ENCODE measurements around the gene POLD1.

Gene POLD1

DNA sequence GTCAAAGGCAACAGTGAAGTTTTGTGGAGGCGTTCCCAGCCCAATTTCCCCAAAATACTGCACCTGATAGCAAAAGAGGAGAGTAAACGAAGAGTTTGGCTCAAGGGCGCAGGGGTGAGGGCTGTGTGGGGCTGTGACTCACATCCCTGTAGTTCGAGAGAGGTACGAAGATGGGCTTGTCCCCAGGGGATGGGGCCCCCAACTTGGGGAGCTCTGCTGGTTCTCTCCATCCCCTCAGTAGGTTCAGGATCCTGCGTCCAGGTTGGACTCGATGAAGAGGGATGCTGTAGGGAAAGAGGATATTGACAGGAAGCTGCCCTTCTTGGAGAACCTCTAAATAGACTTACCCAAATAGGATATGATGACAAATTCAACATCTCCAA lies 22.1 kb upstream of the POLD1 start:
- TF ChIP-seq, protein P1, sequence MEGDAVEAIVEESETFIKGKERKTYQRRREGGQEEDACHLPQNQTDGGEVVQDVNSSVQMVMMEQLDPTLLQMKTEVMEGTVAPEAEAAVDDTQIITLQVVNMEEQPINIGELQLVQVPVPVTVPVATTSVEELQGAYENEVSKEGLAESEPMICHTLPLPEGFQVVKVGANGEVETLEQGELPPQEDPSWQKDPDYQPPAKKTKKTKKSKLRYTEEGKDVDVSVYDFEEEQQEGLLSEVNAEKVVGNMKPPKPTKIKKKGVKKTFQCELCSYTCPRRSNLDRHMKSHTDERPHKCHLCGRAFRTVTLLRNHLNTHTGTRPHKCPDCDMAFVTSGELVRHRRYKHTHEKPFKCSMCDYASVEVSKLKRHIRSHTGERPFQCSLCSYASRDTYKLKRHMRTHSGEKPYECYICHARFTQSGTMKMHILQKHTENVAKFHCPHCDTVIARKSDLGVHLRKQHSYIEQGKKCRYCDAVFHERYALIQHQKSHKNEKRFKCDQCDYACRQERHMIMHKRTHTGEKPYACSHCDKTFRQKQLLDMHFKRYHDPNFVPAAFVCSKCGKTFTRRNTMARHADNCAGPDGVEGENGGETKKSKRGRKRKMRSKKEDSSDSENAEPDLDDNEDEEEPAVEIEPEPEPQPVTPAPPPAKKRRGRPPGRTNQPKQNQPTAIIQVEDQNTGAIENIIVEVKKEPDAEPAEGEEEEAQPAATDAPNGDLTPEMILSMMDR (conservative IDR thresholded peaks at IDR 0.05) = no peak
- H3K27ac ChIP-seq = no peak overlapping the region

DNA sequence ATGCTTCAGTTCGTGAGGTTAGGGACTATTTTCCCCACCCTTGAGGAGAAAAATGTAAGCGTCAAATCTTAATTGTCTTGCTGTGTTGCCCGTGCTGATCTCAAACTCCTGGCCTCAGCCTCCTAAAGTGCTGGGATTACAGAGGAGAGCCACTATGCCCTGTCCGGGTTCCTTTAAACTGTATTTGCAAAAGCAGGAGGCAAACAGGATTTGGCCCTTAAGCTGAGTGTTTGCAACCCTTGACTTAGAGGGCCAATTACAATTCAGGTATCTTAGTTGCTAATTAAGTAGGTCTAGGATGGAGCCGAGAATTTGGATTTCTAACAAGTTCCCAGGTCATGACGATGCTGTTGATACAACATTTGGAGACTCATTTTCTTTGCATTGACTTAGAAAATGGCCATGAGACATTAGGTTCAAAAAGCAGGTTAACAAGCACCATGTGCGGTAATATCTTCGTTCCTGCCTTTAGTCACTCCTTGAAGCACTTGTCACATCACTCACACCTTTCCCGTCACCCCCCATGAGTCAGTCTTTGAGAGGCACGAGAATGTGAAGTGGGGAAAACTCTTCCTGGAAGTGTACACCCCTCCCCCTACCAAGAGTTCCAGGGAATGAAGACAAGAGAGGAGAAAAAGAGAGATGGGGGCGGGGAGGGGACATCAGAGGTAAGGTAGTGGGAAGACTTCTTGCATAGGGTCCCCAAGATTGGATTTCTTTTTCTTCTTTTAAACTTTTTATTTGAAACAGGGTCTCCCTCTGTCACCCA lies 21.3 kb upstream of the POLD1 start:
- no peak overlapping the region for H3K27ac ChIP-seq
- TF ChIP-seq, protein P1 (conservative IDR thresholded peaks at IDR 0.05) = no peak

DNA sequence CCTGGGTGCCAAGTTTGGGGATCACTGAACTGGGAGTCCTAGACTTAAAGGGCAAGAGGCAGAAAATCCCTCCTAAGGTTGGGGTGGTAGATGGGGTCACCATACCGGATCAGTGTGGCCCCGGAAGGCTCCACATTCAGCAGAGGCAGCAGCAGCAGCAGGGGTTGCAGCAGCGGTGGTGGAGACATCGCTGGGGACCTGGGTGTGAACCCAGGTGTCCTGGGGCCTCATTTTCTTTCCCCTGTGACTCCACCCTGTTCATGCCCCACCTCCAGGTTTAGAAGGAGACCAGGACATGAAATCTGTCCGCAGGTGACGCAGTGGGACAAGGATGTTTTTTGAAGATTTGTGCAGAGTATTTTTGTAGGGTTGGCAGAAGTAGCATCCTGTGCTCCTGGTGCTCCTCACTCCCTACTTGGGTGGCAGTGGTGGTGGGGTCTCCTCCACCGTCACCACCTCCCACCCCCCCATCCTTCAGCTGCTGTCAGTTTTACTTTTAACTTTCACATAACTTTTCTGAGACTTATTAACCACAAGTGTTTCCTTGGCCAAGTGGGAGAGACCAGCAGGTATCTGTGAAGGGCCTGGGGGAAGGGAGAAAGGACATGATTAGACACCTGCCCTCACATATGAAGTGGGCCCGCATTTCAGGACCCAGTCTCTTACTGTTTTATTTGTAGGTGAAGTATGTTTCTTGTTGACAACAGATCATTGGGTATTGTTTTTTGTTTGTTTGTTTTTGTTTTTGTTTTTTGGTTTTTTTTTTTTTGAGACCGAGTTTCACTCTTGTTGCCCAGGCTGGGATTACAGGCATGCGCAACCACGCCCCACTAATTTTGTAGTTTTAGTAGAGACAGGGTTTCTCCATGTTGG lies 18.5 kb upstream of the POLD1 start, which contains the start of gene NAPSA:
Gene NAPSA (minus strand): TSS at position 206 of the 873 bp plus-strand sequence. CDS start 18 bp downstream, at position 188.
- H3K27ac ChIP-seq = no peak within 1 kb of the TSS
- TF ChIP-seq, protein P1 (conservative IDR thresholded peaks at IDR 0.05) = no peak

DNA sequence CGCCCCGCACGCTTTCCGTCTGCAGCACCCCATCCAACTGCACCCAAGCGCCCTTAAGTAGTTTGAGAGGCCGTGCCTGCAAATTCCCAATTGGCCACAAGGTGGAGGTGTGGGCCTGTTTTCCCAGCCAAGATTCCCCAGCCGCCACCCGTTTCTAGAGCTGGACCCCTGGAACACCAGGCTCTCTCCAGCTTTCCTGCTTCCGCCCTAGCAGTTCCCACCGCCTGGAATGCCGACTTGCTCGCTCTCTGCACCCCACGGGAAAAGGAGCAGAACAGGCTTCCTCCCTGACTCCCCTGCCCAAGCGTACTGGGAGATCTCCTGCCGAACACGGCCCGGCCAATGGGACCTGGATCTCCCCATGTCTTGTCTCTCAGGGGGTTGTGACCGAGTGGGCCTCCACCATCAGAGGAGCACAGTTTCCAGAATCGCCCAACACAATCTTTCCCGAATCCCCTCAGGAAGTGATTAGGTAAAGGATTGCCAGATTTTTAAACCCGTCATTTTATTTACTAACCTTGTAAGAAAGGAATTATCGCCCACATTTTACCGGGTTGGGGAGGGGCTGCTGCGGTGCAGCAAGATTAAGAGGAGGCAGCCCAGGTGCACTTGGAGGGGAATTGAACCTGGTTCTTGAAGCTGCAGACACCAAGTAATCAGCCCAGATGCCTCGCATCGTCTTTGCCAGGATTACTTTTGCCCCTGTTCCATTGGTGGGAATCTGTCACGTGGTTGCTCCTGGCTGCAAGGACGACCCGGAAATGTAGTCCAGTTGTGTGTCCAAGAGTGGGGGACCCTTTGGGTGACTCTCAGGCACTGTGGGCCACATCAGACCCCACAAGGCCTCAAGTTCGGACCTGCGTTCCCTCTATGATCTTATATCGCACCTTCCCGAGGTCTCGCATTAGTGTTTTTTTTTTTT lies 15.2 kb upstream of the POLD1 start:
- peak overlapping the region; percentile 69; the same call in 1 of the 2 replicates for H3K27ac ChIP-seq
- TF ChIP-seq, protein P1 (conservative IDR thresholded peaks at IDR 0.05) = peak; percentile 94

DNA sequence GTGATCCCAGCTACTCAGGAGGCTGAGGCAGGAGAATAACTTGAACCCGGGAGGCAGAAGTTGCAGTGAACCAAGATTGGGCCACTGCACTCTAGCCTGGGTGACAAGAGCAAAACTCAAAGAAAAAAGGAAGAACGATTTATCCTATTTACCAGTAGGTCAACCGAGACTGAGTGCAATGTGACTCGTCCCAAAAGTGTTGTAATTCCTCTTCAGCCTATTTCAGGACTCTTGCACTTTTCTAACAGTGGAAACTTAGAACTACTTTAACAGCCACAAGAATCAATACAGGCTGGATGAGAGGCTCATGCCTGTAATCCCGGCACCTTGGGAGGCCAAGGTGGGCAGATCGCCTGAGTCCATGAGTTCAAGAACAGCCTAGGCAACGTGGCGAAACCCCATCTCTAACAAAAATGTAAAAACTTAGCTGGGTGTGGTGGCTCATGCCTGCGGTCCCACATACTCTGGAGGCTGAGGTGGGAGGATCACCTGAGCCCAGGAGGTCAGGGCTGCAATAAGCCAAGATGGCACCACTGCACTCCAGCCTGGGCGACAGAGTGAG lies 12.2 kb upstream of the POLD1 start:
- TF ChIP-seq, protein P1 (conservative IDR thresholded peaks at IDR 0.05) = no peak
- H3K27ac ChIP-seq = no peak overlapping the region

DNA sequence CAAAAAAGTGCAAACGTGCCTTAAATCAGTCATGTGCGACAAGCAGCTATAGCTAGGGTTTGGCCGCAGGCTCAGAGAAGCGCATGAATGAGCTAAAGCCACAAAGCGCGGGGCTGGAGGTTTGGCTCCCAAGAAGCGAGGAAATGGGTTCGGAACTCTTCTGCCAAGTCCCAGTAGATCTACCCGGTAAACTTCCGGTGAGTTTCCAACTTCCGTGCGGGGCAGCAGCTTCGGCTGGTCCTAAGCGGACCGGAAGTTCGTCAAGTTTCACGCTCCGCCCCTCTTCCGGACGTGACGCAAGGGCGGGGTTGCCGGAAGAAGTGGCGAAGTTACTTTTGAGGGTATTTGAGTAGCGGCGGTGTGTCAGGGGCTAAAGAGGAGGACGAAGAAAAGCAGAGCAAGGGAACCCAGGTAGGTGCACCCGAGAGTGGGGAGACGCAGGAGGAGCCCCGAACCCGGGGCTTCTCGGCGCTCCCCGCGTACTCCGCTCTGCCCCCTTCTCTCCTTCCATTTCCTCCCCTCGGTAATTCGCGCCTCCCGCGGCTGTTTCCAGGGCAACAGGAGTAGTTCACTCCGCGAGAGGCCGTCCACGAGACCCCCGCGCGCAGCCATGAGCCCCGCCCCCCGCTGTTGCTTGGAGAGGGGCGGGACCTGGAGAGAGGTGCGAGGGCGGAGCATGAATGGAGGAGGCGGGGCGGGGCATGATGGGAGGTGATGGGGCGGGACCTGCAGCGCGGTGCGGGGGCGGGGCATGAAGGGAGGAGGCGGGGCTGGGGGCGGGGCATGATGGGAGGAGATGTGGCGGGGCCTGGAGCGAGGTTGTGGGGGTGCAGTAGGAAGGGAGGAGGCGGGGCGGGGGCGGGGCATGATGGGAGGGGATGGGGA lies 7.7 kb upstream of the POLD1 start, which contains the start of gene NR1H2:
Gene NR1H2 (plus strand): TSS at position 292 of the 885 bp plus-strand sequence. CDS start 1,149 bp downstream, outside the sequence.
- H3K27ac ChIP-seq = peak within 1 kb of the TSS; percentile 87
- TF ChIP-seq, protein P1 (conservative IDR thresholded peaks at IDR 0.05) = no peak
